Right renal pelvis (tissue), 4 donors: Measurements from ENCODE around the gene IGF2. TPM values are rescaled to one million over a fixed set of nuclear protein-coding genes. Genes with fewer than 3 reads are reported as not detected.

Experiments used
- polyA plus RNA-seq, 4 donors: library from polyadenylated mRNA; unstranded; fragments of 120-200 nt; gene quantifications; one replicate each; pipeline ENCODE4 v1.2.1, GENCODE V29; 2013; ENCODE audit not compliant: insufficient read length in 4 of 4

Gene IGF2
- polyA plus RNA-seq, 4 donors: 761 to 994 (median 807) TPM

Other genes with a start within 250 kb of the IGF2 start
- gene PRR33, start 247.5 kb downstream of the IGF2 start, polyA plus RNA-seq: under 1 TPM; 0.07 to 0.23 (median 0.14) TPM
- gene TNNT3, start 219.7 kb downstream of the IGF2 start, polyA plus RNA-seq: 10 to 100 TPM in 2 of 4 donors, 1 to 10 TPM in 2; 5.9 to 15.3 (median 8.8) TPM
- 10 to 100 TPM; 49.5 to 76.5 (median 54.2) TPM for gene MRPL23, start 192.1 kb downstream of the IGF2 start, polyA plus RNA-seq
- gene H19, start 141.5 kb downstream of the IGF2 start, polyA plus RNA-seq: 1,000 to 10,000 TPM; 2,958 to 3,802 (median 3,161) TPM
- not detected for gene INS, start 21.8 kb upstream of the IGF2 start, polyA plus RNA-seq
- gene TH, start 32.4 kb upstream of the IGF2 start, polyA plus RNA-seq: 1 to 10 TPM in 1 of 4 donors, under 1 TPM in 3; 0.58 to 2.0 (median 0.96) TPM
- gene ASCL2, start 131.2 kb upstream of the IGF2 start, polyA plus RNA-seq: 1 to 10 TPM; 2.6 to 4.5 (median 3.3) TPM
- 1 to 10 TPM in 1 of 4 donors, under 1 TPM in 3; 0.62 to 1.0 (median 0.64) TPM for gene C11orf21, start 162.5 kb upstream of the IGF2 start, polyA plus RNA-seq
- gene TSPAN32, start 162.6 kb upstream of the IGF2 start, polyA plus RNA-seq: 1 to 10 TPM; 1.2 to 2.0 (median 1.5) TPM
- 100 to 1,000 TPM; 647 to 670 (median 656) TPM for gene CD81, start 237.9 kb upstream of the IGF2 start, polyA plus RNA-seq